ENCODE measurements around the gene HDGFL1.

DNA sequence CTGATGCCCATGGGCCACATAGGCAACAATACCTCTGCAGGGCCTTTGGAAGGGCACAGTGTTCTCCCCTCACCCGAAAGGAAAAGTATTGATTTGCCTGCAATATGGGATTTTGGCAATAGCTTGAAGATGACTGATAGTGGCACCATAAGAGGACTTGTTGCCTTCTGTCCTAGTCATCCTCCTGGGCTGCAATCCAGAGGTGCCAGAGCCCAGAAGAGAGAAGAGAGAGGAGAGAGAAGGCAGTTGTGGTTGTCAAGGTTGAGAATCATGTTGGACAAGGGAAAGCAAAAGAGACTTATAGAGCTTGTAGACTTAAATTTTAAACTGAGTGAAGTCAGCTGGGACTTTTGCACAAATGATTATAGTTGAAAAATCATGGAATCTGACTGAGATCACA, 14.6 kb downstream of the HDGFL1 start:
- TF ChIP-seq CTCF (IDR thresholded peaks at IDR 0.05) (no peak), POLR2AphosphoS5 (IDR thresholded peaks at IDR 0.05; ENCODE audit: insufficient read depth in 1 of 2, low read depth in 1 of 2) (no peak)

Data from vagina (tissue), 2 donors.